ENCODE measurements around the gene SCN3B. TPM values are rescaled to one million over a fixed set of nuclear protein-coding genes. Genes with fewer than 3 reads are reported as not detected.

The SCN3B gene
- total and polyA plus RNA-seq, 2 of the 13 experiments (the other 11 are each of a cell fraction or from before 2014, with no cell fraction given): 0.07 to 0.11 TPM

DNA sequence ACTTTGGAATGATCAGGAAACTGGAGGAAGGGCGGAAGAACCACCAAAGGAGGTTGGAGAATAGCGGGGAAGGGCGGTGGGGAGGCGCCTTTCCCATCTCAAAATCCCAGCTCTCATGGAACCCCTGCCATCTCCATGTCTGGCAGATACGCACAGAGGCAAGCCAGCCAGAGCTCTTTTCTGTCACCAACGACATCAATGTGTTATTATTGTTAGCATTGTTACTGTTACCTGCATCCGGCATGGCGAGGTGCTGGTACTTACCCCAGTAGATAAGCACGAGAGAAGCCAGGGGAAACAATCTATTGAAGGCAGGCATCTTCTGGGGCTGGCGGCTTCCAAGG, 969 bp downstream of the SCN3B start:
- DNase-seq (ENCODE audit: low spot score): no peak
- WGBS (ENCODE audit: low lambda C conversion rate): 24% methylated on average over 9 of the region's 10 CpGs
- ATAC-seq: no peak
- POLR2A ChIA-PET: no interaction called here
- no peak for FAIRE-seq
- Histone ChIP-seq H4K20me1 (ENCODE audit: insufficient read depth, low read length) (no peaks in the 10 kb centered on the region), H3K36me3 (replicated peaks in 1 of 2; ENCODE audit: control insufficient read depth in 1 of 2, insufficient read depth in 2 of 2, low read length in 2 of 2) (no peaks in the 10 kb centered on the region), H3K9me3 (ENCODE audit: low read length) (no peaks in the 10 kb centered on the region), H3K9ac (ENCODE audit: insufficient read depth, low read depth, low read length) (no peak overlapping the region), H3K27ac (ENCODE audit: extremely low read length, insufficient read depth, low read length) (no peak overlapping the region), H2AFZ (ENCODE audit: low read length) (no peak overlapping the region), H3K79me2 (ENCODE audit: insufficient read depth, low read length) (no peaks in the 10 kb centered on the region), H3K27me3 (ENCODE audit: control insufficient read depth in 1 of 2, insufficient read depth in 2 of 2, low read length in 2 of 2) (peaks cover 3 to 18% of the 10 kb centered on the region in 2 experiments; a peak in 2 of 5 replicates), H3K4me2 (ENCODE audit: low read depth, low read length) (peak overlapping the region; percentile 69; the same call in 1 of the 2 replicates), H3K4me3 (replicated peaks in 1 of 3; ENCODE audit: insufficient read depth in 1 of 3, low read depth in 2 of 3, low read length in 3 of 3) (no peak overlapping the region), H3K4me1 (ENCODE audit: insufficient read depth, low read length) (no peaks in the 10 kb centered on the region; the same call in 1 of the 2 replicates)
- no TSS peak for BruUV-seq (replicated peaks)
- intact Hi-C loops (cut with micrococcal nuclease; ENCODE audit: unreplicated experiment) (no loop called here), in situ Hi-C loops (cut with HindIII; ENCODE audit: extremely low pct_ligation_motif_present, low pct_unique_long_range_greater_than_20kb) (no loop called here)
- TF ChIP-seq, protein P1, sequence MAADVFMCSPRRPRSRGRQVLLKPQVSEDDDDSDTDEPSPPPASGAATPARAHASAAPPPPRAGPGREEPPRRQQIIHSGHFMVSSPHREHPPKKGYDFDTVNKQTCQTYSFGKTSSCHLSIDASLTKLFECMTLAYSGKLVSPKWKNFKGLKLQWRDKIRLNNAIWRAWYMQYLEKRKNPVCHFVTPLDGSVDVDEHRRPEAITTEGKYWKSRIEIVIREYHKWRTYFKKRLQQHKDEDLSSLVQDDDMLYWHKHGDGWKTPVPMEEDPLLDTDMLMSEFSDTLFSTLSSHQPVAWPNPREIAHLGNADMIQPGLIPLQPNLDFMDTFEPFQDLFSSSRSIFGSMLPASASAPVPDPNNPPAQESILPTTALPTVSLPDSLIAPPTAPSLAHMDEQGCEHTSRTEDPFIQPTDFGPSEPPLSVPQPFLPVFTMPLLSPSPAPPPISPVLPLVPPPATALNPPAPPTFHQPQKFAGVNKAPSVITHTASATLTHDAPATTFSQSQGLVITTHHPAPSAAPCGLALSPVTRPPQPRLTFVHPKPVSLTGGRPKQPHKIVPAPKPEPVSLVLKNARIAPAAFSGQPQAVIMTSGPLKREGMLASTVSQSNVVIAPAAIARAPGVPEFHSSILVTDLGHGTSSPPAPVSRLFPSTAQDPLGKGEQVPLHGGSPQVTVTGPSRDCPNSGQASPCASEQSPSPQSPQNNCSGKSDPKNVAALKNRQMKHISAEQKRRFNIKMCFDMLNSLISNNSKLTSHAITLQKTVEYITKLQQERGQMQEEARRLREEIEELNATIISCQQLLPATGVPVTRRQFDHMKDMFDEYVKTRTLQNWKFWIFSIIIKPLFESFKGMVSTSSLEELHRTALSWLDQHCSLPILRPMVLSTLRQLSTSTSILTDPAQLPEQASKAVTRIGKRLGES (CRISPR knock-in tag; IDR thresholded peaks at IDR 0.05; ENCODE audit: borderline replicate concordance): no peak
- CTCF ChIA-PET (ENCODE audit: low intra/inter-chr PET ratio, low total read pairs): no interaction called here

DNA sequence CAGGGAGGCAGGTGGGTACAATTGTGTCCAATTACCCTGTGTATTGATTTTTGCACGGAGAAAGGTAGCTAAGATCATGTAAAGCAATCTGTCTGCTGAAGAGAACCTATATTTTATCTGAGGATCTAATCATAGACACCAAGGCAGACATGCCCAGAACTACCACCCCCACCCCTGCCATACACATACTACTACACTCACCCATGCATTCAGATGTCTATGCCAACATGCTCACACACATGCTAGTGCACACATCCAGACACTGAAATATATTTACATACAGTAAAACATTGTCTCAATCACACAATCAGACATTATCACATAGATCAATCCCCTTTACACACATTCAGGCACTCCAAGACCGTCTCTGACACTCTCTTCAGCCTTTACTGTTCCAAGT, 1.8 kb downstream of the SCN3B start:
- H3K4me2 ChIP-seq (ENCODE audit: low read depth, low read length): no peak overlapping the region
- DNase-seq (ENCODE audit: low spot score) (no peak), ATAC-seq (no peak), FAIRE-seq (no peak)
- intact Hi-C loops (cut with micrococcal nuclease; ENCODE audit: unreplicated experiment): no loop called here
- H3K9ac ChIP-seq (ENCODE audit: insufficient read depth, low read depth, low read length): no peak overlapping the region
- no peak overlapping the region for H2AFZ ChIP-seq (ENCODE audit: low read length)
- in situ Hi-C loops (cut with HindIII; ENCODE audit: extremely low pct_ligation_motif_present, low pct_unique_long_range_greater_than_20kb): no loop called here
- H3K36me3 ChIP-seq (replicated peaks in 1 of 2; ENCODE audit: control insufficient read depth in 1 of 2, insufficient read depth in 2 of 2, low read length in 2 of 2): no peaks in the 10 kb centered on the region
- BruUV-seq (replicated peaks): no TSS peak
- H3K4me3 ChIP-seq (replicated peaks in 1 of 3; ENCODE audit: insufficient read depth in 1 of 3, low read depth in 2 of 3, low read length in 3 of 3): no peak overlapping the region
- ChIA-PET POLR2A (no interaction called here), CTCF (ENCODE audit: low intra/inter-chr PET ratio, low total read pairs) (no interaction called here)
- H3K79me2 ChIP-seq (ENCODE audit: insufficient read depth, low read length): no peaks in the 10 kb centered on the region
- no peaks in the 10 kb centered on the region for H3K9me3 ChIP-seq (ENCODE audit: low read length)
- no peaks in the 10 kb centered on the region for H4K20me1 ChIP-seq (ENCODE audit: insufficient read depth, low read length)
- no peak overlapping the region for H3K27ac ChIP-seq (ENCODE audit: extremely low read length, insufficient read depth, low read length)
- no peaks in the 10 kb centered on the region; the same call in 1 of the 2 replicates for H3K4me1 ChIP-seq (ENCODE audit: insufficient read depth, low read length)
- peaks cover 3 to 18% of the 10 kb centered on the region in 2 experiments; a peak in 2 of 5 replicates for H3K27me3 ChIP-seq (ENCODE audit: control insufficient read depth in 1 of 2, insufficient read depth in 2 of 2, low read length in 2 of 2)
- 2% methylated on average over 2 of the region's 2 CpGs for WGBS (ENCODE audit: low lambda C conversion rate)
- TF ChIP-seq ARID4A (CRISPR knock-in tag; IDR thresholded peaks at IDR 0.05; ENCODE audit: borderline replicate concordance): no peak
- no peak for TF ChIP-seq ARNTL (CRISPR knock-in tag; IDR thresholded peaks at IDR 0.05)
- TF ChIP-seq, protein P2, sequence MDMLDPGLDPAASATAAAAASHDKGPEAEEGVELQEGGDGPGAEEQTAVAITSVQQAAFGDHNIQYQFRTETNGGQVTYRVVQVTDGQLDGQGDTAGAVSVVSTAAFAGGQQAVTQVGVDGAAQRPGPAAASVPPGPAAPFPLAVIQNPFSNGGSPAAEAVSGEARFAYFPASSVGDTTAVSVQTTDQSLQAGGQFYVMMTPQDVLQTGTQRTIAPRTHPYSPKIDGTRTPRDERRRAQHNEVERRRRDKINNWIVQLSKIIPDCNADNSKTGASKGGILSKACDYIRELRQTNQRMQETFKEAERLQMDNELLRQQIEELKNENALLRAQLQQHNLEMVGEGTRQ (IDR thresholded peaks at IDR 0.05; ENCODE audit: low read depth, low read length): no peak
- TF ChIP-seq, protein P2 (CRISPR knock-in tag; IDR thresholded peaks at IDR 0.05; ENCODE audit: borderline replicate concordance): no peak
- no peak for TF ChIP-seq ZNF577 (CRISPR knock-in tag; IDR thresholded peaks at IDR 0.05; ENCODE audit: borderline replicate concordance, low read depth)
